ENCODE results near the gene PRR36. TPM values are rescaled to one million over a fixed set of nuclear protein-coding genes. Genes with fewer than 3 reads are reported as not detected.
A peak's percentile ranks its signal among the peaks of the same experiment; 100 is the strongest.

PRR36 gene
- total RNA-seq, 2 experiments from 2014 or later = 0.08 to 0.10 TPM

- CTCF ChIA-PET = interaction anchor here (0.6 to 5.1 kb wide), 13 partner anchors 12 to 234 kb away, joined by 3 to 40 read pairs (median 3); partner anchors contain the start of genes SNAPC2 and TRAPPC5
- peak overlapping the region; percentile 95 for H3K27ac Mint-ChIP-seq
- H3K36me3 Mint-ChIP-seq (ENCODE audit: low read depth) = peaks cover 19% of the 10 kb centered on the region
- POLR2A ChIA-PET = interaction anchor here (0.7 to 1.5 kb wide), 7 partner anchors 8 to 1015 kb away, joined by 3 to 9 read pairs (median 5); partner anchors contain the start of genes SNAPC2, TGFBR3L and TIMM44
- peak; percentile 57 for ATAC-seq
- H3K4me1 Mint-ChIP-seq (ENCODE audit: low read depth) = peaks cover 26% of the 10 kb centered on the region
- H3K27me3 Mint-ChIP-seq (ENCODE audit: low read depth) = no peaks in the 10 kb centered on the region
- no peaks in the 10 kb centered on the region for H3K9me3 Mint-ChIP-seq (ENCODE audit: insufficient read depth)
- DNase-seq = peak; percentile 75
- H3K4me3 Mint-ChIP-seq = peak overlapping the region; percentile 85
These were observed 30.2 kb upstream of the PRR36 start for GRCh38 chr19:7904074-7905020.

DNA sequence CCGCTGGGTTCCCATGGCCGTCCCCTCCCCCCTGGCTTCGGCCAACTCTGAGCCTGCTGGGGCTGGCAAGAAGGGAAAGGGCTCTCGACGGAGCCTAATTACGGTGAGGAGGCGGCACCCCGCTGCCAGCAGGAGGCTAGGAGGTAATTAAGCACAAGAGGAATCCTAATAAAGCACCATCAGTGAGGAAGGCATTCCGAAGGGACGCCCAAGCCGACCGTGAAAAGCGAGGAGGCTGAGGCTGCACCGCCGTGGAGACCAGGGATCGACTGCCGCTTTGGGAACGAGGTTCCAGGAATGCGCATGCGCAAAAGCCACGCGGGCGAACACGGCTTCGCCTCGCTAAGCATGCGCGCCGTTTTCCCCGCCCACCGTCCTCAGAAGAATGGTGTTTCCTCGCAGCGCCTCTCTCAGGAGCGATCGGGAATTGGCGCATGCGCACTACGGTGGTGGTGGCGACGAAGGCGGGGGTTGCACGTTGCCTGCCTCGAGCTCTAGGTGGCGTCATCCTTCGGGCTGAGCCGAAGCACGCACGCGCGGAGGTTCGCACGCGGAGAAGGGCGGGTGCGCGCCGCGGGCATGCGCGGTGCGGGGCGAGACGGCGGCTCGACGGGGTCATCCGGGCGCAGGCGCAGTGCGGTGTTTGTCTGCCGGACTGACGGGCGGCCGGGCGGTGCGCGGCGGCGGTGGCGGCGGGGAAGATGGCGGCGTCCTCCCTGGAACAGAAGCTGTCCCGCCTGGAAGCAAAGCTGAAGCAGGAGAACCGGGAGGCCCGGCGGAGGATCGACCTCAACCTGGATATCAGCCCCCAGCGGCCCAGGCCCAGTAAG, 29.3 kb upstream of the PRR36 start, which contains the start of gene MAP2K7:
Gene MAP2K7 (plus strand): TSS at position 634 of the 830 bp plus-strand sequence. CDS start 68 bp downstream, at position 702.
- ChIA-PET POLR2A (interaction anchor here (0.6 to 1.5 kb wide), 9 partner anchors 9 to 1014 kb away, joined by 3 to 9 read pairs (median 3); partner anchors contain the start of genes SNAPC2, TGFBR3L and TIMM44), CTCF (interaction anchor here (0.6 to 5.1 kb wide), 13 partner anchors 12 to 233 kb away, joined by 3 to 40 read pairs (median 3); partner anchors contain the start of genes SNAPC2 and TRAPPC5)

DNA sequence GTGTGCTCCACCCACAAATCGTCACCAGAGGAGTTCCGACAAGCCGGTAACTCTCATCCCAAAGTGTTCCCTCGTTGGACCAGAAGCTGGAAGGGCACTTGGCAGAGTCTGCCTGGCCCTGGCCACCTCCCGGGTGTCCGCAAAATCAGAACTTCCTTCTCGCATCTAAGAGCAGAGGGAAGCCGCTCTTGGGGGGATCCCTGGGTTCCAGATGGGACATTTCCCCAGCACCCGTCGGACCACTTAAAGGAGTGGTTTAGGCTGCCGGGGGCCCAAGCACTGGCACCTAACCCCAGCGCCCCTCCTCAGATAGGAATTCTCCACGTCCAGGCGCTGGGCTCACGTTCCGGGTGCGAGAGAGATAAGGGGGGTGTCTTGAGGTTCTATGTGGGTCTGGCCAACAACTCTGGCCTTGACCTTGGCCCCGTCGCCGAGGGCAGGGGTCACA, 28.6 kb upstream of the PRR36 start:
- DNase-seq (no peak), ATAC-seq (no peak)
- ChIA-PET POLR2A (interaction anchor here (0.6 to 1.5 kb wide), 5 partner anchors 13 to 91 kb away, joined by 3 to 9 read pairs (median 6); partner anchors contain the start of gene SNAPC2), CTCF (interaction anchor here (1.0 to 5.1 kb wide), 9 partner anchors 12 to 50 kb away, joined by 3 to 40 read pairs (median 4); partner anchors contain the start of genes SNAPC2 and TIMM44)
- Mint-ChIP-seq H3K27me3 (ENCODE audit: low read depth) (no peaks in the 10 kb centered on the region), H3K27ac (peak overlapping the region; percentile 91), H3K4me3 (peak overlapping the region; percentile 84), H3K4me1 (ENCODE audit: low read depth) (peaks cover 26% of the 10 kb centered on the region), H3K36me3 (ENCODE audit: low read depth) (peaks cover 19% of the 10 kb centered on the region), H3K9me3 (ENCODE audit: insufficient read depth) (no peaks in the 10 kb centered on the region)

More for the DNA sequence above, 29.3 kb upstream of the PRR36 start, which contains the start of gene MAP2K7:
- Mint-ChIP-seq H3K27me3 (ENCODE audit: low read depth) (no peaks in the 10 kb centered on the region), H3K9me3 (ENCODE audit: insufficient read depth) (no peaks in the 10 kb centered on the region), H3K4me1 (ENCODE audit: low read depth) (peaks cover 26% of the 10 kb centered on the region), H3K27ac (peak within 1 kb of the TSS; percentile 95), H3K4me3 (peak within 1 kb of the TSS; percentile 85), H3K36me3 (ENCODE audit: low read depth) (peaks cover 19% of the 10 kb centered on the region)
- ATAC-seq (peak; percentile 86), DNase-seq (peak; percentile 100)

GRCh38 chr19:7901337-7901736, 27.1 kb upstream of the PRR36 start:
- Mint-ChIP-seq H3K27me3 (ENCODE audit: low read depth) (no peaks in the 10 kb centered on the region), H3K36me3 (ENCODE audit: low read depth) (peaks cover 14% of the 10 kb centered on the region), H3K9me3 (ENCODE audit: insufficient read depth) (no peaks in the 10 kb centered on the region), H3K4me1 (ENCODE audit: low read depth) (peaks cover 26% of the 10 kb centered on the region), H3K27ac (no peak overlapping the region), H3K4me3 (no peak overlapping the region)
- ATAC-seq (no peak), DNase-seq (no peak)
- POLR2A ChIA-PET = no interaction called here
- CTCF ChIA-PET = interaction anchor here (0.6 to 5.1 kb wide), 5 partner anchors 10 to 49 kb away, joined by 3 to 40 read pairs (median 4); partner anchors contain the start of gene TIMM44

DNA sequence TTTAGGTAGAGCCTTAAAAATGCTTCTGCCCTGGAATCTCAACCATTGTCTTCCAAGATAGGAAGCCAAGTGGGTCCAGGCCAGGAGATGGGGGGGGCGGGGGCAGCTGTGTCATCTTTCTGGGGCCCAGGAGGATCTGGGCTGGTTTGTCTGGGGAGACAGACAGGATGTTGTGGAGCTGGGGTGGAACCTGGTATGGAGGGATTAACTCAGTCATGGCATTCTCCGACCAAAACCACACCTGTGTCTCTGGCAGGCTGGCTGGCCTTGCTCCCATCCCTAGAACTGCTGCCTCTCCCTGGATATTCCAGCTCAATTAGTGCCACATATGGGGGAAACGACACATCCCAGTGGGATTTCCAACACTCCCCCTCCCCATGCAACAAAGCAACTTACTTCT, 26.7 kb upstream of the PRR36 start:
- Mint-ChIP-seq H3K27ac (no peak overlapping the region), H3K9me3 (ENCODE audit: insufficient read depth) (no peaks in the 10 kb centered on the region), H3K36me3 (ENCODE audit: low read depth) (peaks cover 14% of the 10 kb centered on the region), H3K27me3 (ENCODE audit: low read depth) (no peaks in the 10 kb centered on the region), H3K4me3 (no peak overlapping the region), H3K4me1 (ENCODE audit: low read depth) (peaks cover 25% of the 10 kb centered on the region)
- ChIA-PET CTCF (interaction anchor here (1.1 to 5.1 kb wide), 5 partner anchors 10 to 48 kb away, joined by 3 to 40 read pairs (median 4); partner anchors contain the start of gene TIMM44), POLR2A (interaction anchor here (0.9 to 1.1 kb wide), 2 partner anchors 20 to 35 kb away, joined by 3 read pairs; no protein-coding TSS in a partner anchor)
- ATAC-seq (no peak), DNase-seq (no peak)

DNA sequence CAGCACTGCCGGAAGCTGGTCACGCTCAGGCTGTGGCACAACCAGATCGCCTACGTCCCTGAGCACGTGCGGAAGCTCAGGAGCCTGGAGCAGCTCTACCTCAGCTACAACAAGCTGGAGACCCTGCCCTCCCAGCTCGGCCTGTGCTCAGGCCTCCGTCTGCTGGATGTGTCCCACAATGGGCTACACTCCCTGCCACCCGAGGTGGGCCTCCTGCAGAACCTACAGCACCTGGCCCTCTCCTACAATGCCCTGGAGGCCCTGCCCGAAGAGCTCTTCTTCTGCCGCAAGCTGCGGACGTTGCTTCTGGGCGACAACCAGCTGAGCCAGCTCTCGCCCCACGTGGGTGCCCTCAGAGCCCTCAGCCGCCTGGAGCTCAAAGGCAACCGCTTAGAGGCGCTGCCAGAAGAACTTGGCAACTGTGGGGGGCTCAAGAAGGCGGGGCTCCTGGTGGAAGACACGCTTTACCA, 26.2 kb upstream of the PRR36 start:
- ChIA-PET POLR2A (interaction anchor here (0.9 to 1.1 kb wide), 2 partner anchors 20 to 35 kb away, joined by 3 read pairs; no protein-coding TSS in a partner anchor), CTCF (interaction anchor here (1.1 to 5.1 kb wide), 3 partner anchors 9 to 44 kb away, joined by 3 to 40 read pairs (median 4); no protein-coding TSS in a partner anchor)
- Mint-ChIP-seq H3K4me3 (no peak overlapping the region), H3K27me3 (ENCODE audit: low read depth) (no peaks in the 10 kb centered on the region), H3K4me1 (ENCODE audit: low read depth) (peaks cover 21% of the 10 kb centered on the region), H3K36me3 (ENCODE audit: low read depth) (peaks cover 11% of the 10 kb centered on the region), H3K27ac (no peak overlapping the region), H3K9me3 (ENCODE audit: insufficient read depth) (no peaks in the 10 kb centered on the region)
- ATAC-seq (no peak), DNase-seq (no peak)

GRCh38 chr19:7899751-7900378, 25.7 kb upstream of the PRR36 start:
- no peak overlapping the region for H3K27ac Mint-ChIP-seq

GRCh38 chr19:7898967-7899366, 24.8 kb upstream of the PRR36 start:
- no peak overlapping the region for H3K4me3 Mint-ChIP-seq
- H3K4me1 Mint-ChIP-seq (ENCODE audit: low read depth) = peaks cover 13% of the 10 kb centered on the region
- POLR2A ChIA-PET = no interaction called here
- DNase-seq = no peak
- H3K27me3 Mint-ChIP-seq (ENCODE audit: low read depth) = no peaks in the 10 kb centered on the region
- no peak overlapping the region for H3K27ac Mint-ChIP-seq
- peaks cover 3% of the 10 kb centered on the region for H3K36me3 Mint-ChIP-seq (ENCODE audit: low read depth)
- H3K9me3 Mint-ChIP-seq (ENCODE audit: insufficient read depth) = no peaks in the 10 kb centered on the region
- no peak for ATAC-seq
- CTCF ChIA-PET = interaction anchor here (1.3 to 2.5 kb wide), 2 partner anchors 21 to 30 kb away, joined by 3 to 11 read pairs; partner anchors contain the start of gene SNAPC2

More at GRCh38 chr19:7899751-7900378, 25.7 kb upstream of the PRR36 start:
- no peaks in the 10 kb centered on the region for H3K27me3 Mint-ChIP-seq (ENCODE audit: low read depth)
- peaks cover 16% of the 10 kb centered on the region for H3K4me1 Mint-ChIP-seq (ENCODE audit: low read depth)
- ChIA-PET POLR2A (interaction anchor here (0.9 to 1.1 kb wide), 2 partner anchors 19 to 34 kb away, joined by 3 read pairs; no protein-coding TSS in a partner anchor), CTCF (interaction anchor here (1.1 to 5.1 kb wide), 3 partner anchors 9 to 45 kb away, joined by 3 to 40 read pairs (median 4); no protein-coding TSS in a partner anchor)
- no peak for DNase-seq
- H3K36me3 Mint-ChIP-seq (ENCODE audit: low read depth) = peaks cover 7% of the 10 kb centered on the region
- no peaks in the 10 kb centered on the region for H3K9me3 Mint-ChIP-seq (ENCODE audit: insufficient read depth)
- no peak overlapping the region for H3K4me3 Mint-ChIP-seq
- no peak for ATAC-seq

DNA sequence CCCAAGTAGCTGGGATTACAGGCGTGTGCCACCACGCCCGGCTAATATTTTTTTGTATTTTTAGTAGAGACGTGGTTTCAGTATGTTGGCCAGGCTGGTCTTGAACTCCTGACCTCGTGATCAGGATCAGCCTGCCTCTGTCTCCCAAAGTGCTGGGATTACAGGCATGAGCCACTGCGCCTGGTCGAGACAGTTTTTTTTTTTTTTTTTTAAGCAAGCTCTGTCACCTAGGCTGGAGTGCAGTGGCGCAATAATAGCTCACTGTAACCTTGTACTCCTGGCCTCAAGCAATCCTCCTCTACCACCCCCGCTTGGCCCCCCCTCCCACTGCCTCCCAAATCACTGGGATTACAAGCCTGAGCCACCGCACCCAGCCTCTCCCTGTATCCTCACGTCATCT, 23.1 kb upstream of the PRR36 start:
- Mint-ChIP-seq H3K4me1 (ENCODE audit: low read depth) (peaks cover 6% of the 10 kb centered on the region), H3K36me3 (ENCODE audit: low read depth) (no peaks in the 10 kb centered on the region), H3K27ac (no peak overlapping the region), H3K4me3 (no peak overlapping the region), H3K27me3 (ENCODE audit: low read depth) (no peaks in the 10 kb centered on the region), H3K9me3 (ENCODE audit: insufficient read depth) (no peaks in the 10 kb centered on the region)
- ChIA-PET POLR2A (interaction anchor here (1.3 kb wide), 1 partner anchor 20 kb away, joined by 4 read pairs; no protein-coding TSS in a partner anchor), CTCF (interaction anchor here (2.5 kb wide), 1 partner anchor 28 kb away, joined by 11 read pairs; no protein-coding TSS in a partner anchor)
- no peak for DNase-seq
- ATAC-seq = no peak

DNA sequence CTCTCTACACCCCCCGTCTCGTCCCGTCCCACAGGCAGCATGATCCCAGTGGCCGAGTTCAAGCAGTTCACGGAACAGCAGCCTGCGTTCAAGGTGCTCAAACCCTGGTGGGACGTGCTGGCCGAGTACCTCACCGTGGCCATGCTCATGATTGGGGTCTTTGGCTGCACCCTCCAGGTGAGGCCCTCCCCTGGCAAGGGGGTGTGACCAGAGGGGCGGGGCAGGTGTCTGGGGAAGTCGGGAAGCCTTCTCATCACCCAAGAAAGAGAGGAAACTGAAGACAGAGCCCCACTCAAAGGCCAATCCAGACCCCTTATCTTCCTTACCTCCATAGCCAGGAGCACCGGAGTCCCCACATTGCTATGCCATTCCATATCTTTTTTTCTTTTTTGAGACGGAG, 21.4 kb upstream of the PRR36 start:
- ATAC-seq (no peak), DNase-seq (no peak)
- POLR2A ChIA-PET = no interaction called here
- no peaks in the 10 kb centered on the region for H3K9me3 Mint-ChIP-seq (ENCODE audit: insufficient read depth)
- no peak overlapping the region for H3K27ac Mint-ChIP-seq
- H3K4me1 Mint-ChIP-seq (ENCODE audit: low read depth) = peaks cover 6% of the 10 kb centered on the region
- no peak overlapping the region for H3K4me3 Mint-ChIP-seq
- no peaks in the 10 kb centered on the region for H3K36me3 Mint-ChIP-seq (ENCODE audit: low read depth)
- peaks cover 4% of the 10 kb centered on the region for H3K27me3 Mint-ChIP-seq (ENCODE audit: low read depth)
- CTCF ChIA-PET = no interaction called here

All from activated CD8-positive, alpha-beta T cell treated with anti-CD3 and anti-CD28 coated beads, Interleukin-2, amount 10 ng/mL, durations not matched to agents 7 days and 5 days (primary cell).